T-cell (primary cell): ENCODE measurements around the gene AJUBA. TPM values are rescaled to one million over a fixed set of nuclear protein-coding genes. Genes with fewer than 3 reads are reported as not detected.
A peak's percentile ranks its signal among the peaks of the same experiment; 100 is the strongest.

Experiments
- ATAC-seq, 4 experiments: fragments of 200-7000 bp in 3 of 4; fragments of 150-1000 bp in 1 of 4; cut with Tn5 transposase; replicated peaks in 1 of 4; 1 replicate in 3 of 4; 2 replicates in 1 of 4; pipeline ENCODE4 v1.10.0; 2021; ENCODE audit warnings: moderate library complexity in 3 of 4, mild to moderate bottlenecking in 2 of 4, moderate number of reproducible peaks in 1 of 4
- CTCF ChIA-PET, 2 donors: fragments of 300-600 bp; sonication (Branson Sonifier 250); formaldehyde crosslinking; loops; one replicate each; lab custom pipeline; 2022; ENCODE audit warnings: antibody characterized with exemption in 2 of 2; lab: Charles Lee
- POLR2A ChIA-PET, 2 donors: fragments of 300-600 bp; sonication (Branson Sonifier 250); formaldehyde crosslinking; loops; one replicate each; lab custom pipeline; 2022; ENCODE audit warnings: antibody characterized with exemption in 2 of 2; lab: Charles Lee
- DNase-seq, 35 experiments: peaks; one replicate each; pipeline versions ENCODE4 v3.0.0 to v3.0.0-alpha.2; 2013 to 2023
- H3K27ac ChIP-seq: one replicate; pipeline ENCODE4 v1.5.1; 2013; ENCODE audit warnings: low read length
- H3K27me3 ChIP-seq, 2 experiments: replicated peaks in 1 of 2; 1 replicate in 1 of 2; 2 replicates in 1 of 2; pipeline versions ENCODE4 v1.6.1 to v1.7.0; 2013; ENCODE audit warnings: low read length in 1 of 2, mixed read lengths in 1 of 2; ENCODE audit not compliant: control insufficient read depth in 2 of 2, insufficient read depth in 2 of 2; ENCODE audit errors: extremely low read depth in 1 of 2
- H3K36me3 ChIP-seq, 2 donors: 1 replicate in 1 of 2; 2 replicates in 1 of 2; pipeline versions ENCODE4 v1.6.1 to v1.7.0; 2013; ENCODE audit warnings: low read length in 1 of 2; ENCODE audit not compliant: control insufficient read depth in 2 of 2, insufficient read depth in 1 of 2; ENCODE audit errors: extremely low read depth in 1 of 2
- H3K4me1 ChIP-seq, 2 experiments: 1 replicate in 1 of 2; 2 replicates in 1 of 2; pipeline versions ENCODE4 v1.6.1 to v1.7.0; 2013; ENCODE audit warnings: low read length in 2 of 2, mixed read lengths in 1 of 2; ENCODE audit not compliant: insufficient read depth in 2 of 2, control insufficient read depth in 1 of 2; ENCODE audit errors: extremely low read depth in 1 of 2
- H3K4me3 ChIP-seq, 2 donors: 1 replicate in 1 of 2; 2 replicates in 1 of 2; pipeline versions ENCODE4 v1.5.1 to v1.7.0; 2013; ENCODE audit warnings: mild to moderate bottlenecking in 2 of 2, low read length in 1 of 2, moderate library complexity in 1 of 2; ENCODE audit not compliant: control insufficient read depth in 1 of 2; ENCODE audit errors: extremely low read depth in 1 of 2
- H3K9me3 ChIP-seq: 2 replicates; pipeline ENCODE4 v1.7.0; 2013
- H3K27ac Mint-ChIP-seq, 2 donors: one replicate each; pipeline ENCODE4 v1.8.0; 2020 to 2021; ENCODE audit warnings: mild to moderate bottlenecking in 2 of 2, mixed read lengths in 2 of 2
- H3K27me3 Mint-ChIP-seq, 2 donors: one replicate each; pipeline ENCODE4 v1.8.0; 2021 to 2022; ENCODE audit warnings: mixed read lengths in 2 of 2
- H3K36me3 Mint-ChIP-seq: one replicate; pipeline ENCODE4 v1.8.0; 2021; ENCODE audit warnings: mixed read lengths
- H3K4me1 Mint-ChIP-seq, 3 donors: one replicate each; pipeline ENCODE4 v1.8.0; 2020 to 2022; ENCODE audit warnings: mixed read lengths in 3 of 3, mild to moderate bottlenecking in 1 of 3
- H3K4me3 Mint-ChIP-seq, 3 donors: one replicate each; pipeline ENCODE4 v1.8.0; 2020 to 2022; ENCODE audit warnings: mild to moderate bottlenecking in 3 of 3, mixed read lengths in 3 of 3, moderate library complexity in 3 of 3
- H3K9me3 Mint-ChIP-seq, 3 donors: one replicate each; pipeline ENCODE4 v1.8.0; 2020 to 2022; ENCODE audit warnings: mixed read lengths in 3 of 3
- WGBS: methylation state at CpG from one replicate; pipeline ENCODE4 v1.1.5; 2013; ENCODE audit warnings: missing lambda C conversion rate; ENCODE audit not compliant: insufficient coverage; 5-methylcytosine and 5-hydroxymethylcytosine counted together
- total RNA-seq, 35 experiments: library from RNA in 6 of 35; stranded (reverse) in 6 of 35; fragments of 120-200 nt in 1 of 35; gene quantifications; one replicate each; pipeline versions ENCODE4 v1.2.1 to v1.2.4 and lab custom pipeline; 2013 to 2026

Gene AJUBA
- total RNA-seq, 5 donors from 2014 or later (not counting 1 experiment from before 2014, with no cell fraction given), result 1.8 to 3.1 (median 2.4) TPM

DNA sequence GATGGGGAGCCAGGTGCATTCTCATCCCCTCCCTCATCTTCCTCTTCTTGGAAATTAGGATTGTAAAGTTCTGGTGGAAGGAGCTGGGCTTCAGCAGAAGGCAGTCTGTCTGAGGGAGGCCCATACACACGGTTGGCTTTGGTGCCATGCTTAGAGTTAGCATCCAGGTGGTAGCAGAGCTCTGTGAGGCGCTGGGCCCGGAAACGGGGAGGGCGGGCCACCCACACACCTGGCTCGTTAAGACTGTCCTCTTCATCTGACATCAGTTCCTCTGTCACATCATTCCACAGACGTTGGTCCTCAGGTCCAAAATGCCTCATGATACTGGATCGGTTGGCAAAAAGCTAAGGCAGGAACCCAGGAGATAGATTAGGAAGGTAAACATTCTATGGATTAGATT lies 4.9 kb upstream of the AJUBA start:
- no peaks in the 10 kb centered on the region for H3K9me3 Mint-ChIP-seq
- WGBS, result 87% methylated on average over 6 of the region's 8 CpGs
- H3K4me1 Mint-ChIP-seq, result peaks cover 0 to 1% (median 0%) of the 10 kb centered on the region in 3 donors
- Histone ChIP-seq H3K4me3 (no peak overlapping the region), H3K27me3 (peaks cover 0 to 5% of the 10 kb centered on the region in 2 experiments), H3K4me1 (peaks cover 0 to 13% of the 10 kb centered on the region in 2 experiments), H3K9me3 (no peaks in the 10 kb centered on the region), H3K27ac (no peak overlapping the region), H3K36me3 (peaks cover 0 to 5% of the 10 kb centered on the region in 2 donors)
- ChIA-PET CTCF (interaction anchor here (1.1 to 5.3 kb wide), 17 partner anchors 8 to 416 kb away, joined by 3 to 140 read pairs (median 9); partner anchors contain the start of genes CDH24 (in 1 of the 2) and PRMT5 (in 1 of the 2)), POLR2A (interaction anchor here (0.5 to 1.3 kb wide), 3 partner anchors 8 to 24 kb away, joined by 3 to 10 read pairs (median 5); no protein-coding TSS in a partner anchor)
- H3K27me3 Mint-ChIP-seq, result no peaks in the 10 kb centered on the region
- no peak for ATAC-seq
- peaks cover 13% of the 10 kb centered on the region for H3K36me3 Mint-ChIP-seq
- DNase-seq, result no peak
- no peak overlapping the region for H3K4me3 Mint-ChIP-seq
- H3K27ac Mint-ChIP-seq, result no peak overlapping the region

- POLR2A ChIA-PET, result interaction anchor here (0.5 to 1.3 kb wide), 7 partner anchors 9 to 160 kb away, joined by 3 to 5 read pairs (median 4); partner anchors contain the start of gene CDH24 (in 1 of the 2)
- ATAC-seq (peak; percentile 58 to 70 (median 64)), DNase-seq (peak; percentile 70 to 95 (median 84))
- CTCF ChIA-PET, result interaction anchor here (0.5 to 5.3 kb wide), 65 partner anchors 8 to 1915 kb away, joined by 3 to 140 read pairs (median 5); partner anchors contain the start of genes CDH24 (in 2 of the 2), ACIN1 (in 1 of the 2), C14orf119 (in 1 of the 2) and HAUS4 (in 1 of the 2)
- Mint-ChIP-seq H3K27ac (no peak overlapping the region), H3K4me1 (peaks cover 0 to 1% (median 0%) of the 10 kb centered on the region in 3 donors), H3K9me3 (no peaks in the 10 kb centered on the region), H3K36me3 (peaks cover 13% of the 10 kb centered on the region), H3K27me3 (no peaks in the 10 kb centered on the region), H3K4me3 (no peak overlapping the region)
- Histone ChIP-seq H3K4me1 (peaks cover 0 to 20% of the 10 kb centered on the region in 2 experiments), H3K9me3 (no peaks in the 10 kb centered on the region), H3K36me3 (peaks cover 0 to 5% of the 10 kb centered on the region in 2 donors), H3K27ac (no peak overlapping the region), H3K4me3 (no peak overlapping the region), H3K27me3 (peaks cover 0 to 12% of the 10 kb centered on the region in 2 experiments)
- WGBS, result 0% methylated on average over 2 of the region's 5 CpGs
These were observed 4.2 kb upstream of the AJUBA start for GRCh38 chr14:22986508-22987054.

- peaks cover 0 to 5% of the 10 kb centered on the region in 2 donors for H3K36me3 ChIP-seq
- peaks cover 13% of the 10 kb centered on the region for H3K36me3 Mint-ChIP-seq
- peaks cover under 1 to 26% of the 10 kb centered on the region in 2 experiments for H3K4me1 ChIP-seq
- H3K4me3 ChIP-seq, result no peak overlapping the region
- ChIA-PET CTCF (interaction anchor here (0.5 to 5.3 kb wide), 62 partner anchors 9 to 1914 kb away, joined by 3 to 140 read pairs (median 5); partner anchors contain the start of genes CDH24 (in 2 of the 2), ACIN1 (in 1 of the 2), C14orf119 (in 1 of the 2) and HAUS4 (in 1 of the 2)), POLR2A (interaction anchor here (0.5 to 1.3 kb wide), 6 partner anchors 22 to 159 kb away, joined by 3 to 4 read pairs (median 4); partner anchors contain the start of gene CDH24 (in 1 of the 2))
- H3K27ac ChIP-seq, result no peak overlapping the region
- no peaks in the 10 kb centered on the region for H3K27me3 Mint-ChIP-seq
- whole genome bisulfite sequencing, result no CpG with 5 or more reads among the region's 2 CpGs
- peaks cover 0 to 1% (median 0%) of the 10 kb centered on the region in 3 donors for H3K4me1 Mint-ChIP-seq
- H3K9me3 ChIP-seq, result no peaks in the 10 kb centered on the region
- no peak overlapping the region for H3K4me3 Mint-ChIP-seq
- peaks cover 0 to 18% of the 10 kb centered on the region in 2 experiments for H3K27me3 ChIP-seq
- H3K27ac Mint-ChIP-seq, result no peak overlapping the region
- H3K9me3 Mint-ChIP-seq, result no peaks in the 10 kb centered on the region
- DNase-seq (no peak), ATAC-seq (no peak)
These were observed 3.6 kb upstream of the AJUBA start for GRCh38 chr14:22985894-22986507.

DNA sequence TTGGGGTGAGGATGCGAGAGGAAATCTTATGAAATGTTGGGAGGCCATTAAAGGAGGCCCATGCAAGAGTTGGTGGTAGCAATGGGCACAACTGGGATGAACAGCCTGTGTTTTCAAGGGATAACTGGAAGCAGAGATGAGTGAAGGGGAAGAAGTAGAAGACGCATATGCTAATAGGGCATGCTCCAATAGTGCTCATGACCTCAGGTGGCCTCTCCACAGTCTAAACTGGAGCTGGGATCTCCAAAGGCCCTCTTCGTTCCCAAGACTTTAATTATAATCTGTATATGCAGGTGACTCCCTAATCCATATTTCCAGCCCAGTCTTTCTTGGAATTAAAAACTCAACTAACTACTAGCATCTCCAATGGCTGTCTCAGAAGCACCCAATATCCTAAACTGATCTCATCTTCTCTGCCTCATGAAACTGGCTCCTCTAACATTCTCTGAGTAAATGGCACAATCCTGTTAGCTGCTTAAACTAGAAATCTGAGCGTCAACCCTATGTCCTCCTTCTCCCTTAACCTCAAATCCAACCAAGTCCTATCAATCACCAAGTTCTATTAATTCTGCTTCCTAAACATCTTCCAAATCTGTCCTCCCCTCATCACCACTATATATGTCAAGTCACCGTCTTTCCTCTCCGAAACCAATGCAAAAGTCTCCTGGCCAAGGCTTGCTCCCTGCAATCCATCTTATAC lies 2.8 kb upstream of the AJUBA start:
- H3K27ac Mint-ChIP-seq, result no peak overlapping the region
- H3K9me3 Mint-ChIP-seq, result no peaks in the 10 kb centered on the region

DNA sequence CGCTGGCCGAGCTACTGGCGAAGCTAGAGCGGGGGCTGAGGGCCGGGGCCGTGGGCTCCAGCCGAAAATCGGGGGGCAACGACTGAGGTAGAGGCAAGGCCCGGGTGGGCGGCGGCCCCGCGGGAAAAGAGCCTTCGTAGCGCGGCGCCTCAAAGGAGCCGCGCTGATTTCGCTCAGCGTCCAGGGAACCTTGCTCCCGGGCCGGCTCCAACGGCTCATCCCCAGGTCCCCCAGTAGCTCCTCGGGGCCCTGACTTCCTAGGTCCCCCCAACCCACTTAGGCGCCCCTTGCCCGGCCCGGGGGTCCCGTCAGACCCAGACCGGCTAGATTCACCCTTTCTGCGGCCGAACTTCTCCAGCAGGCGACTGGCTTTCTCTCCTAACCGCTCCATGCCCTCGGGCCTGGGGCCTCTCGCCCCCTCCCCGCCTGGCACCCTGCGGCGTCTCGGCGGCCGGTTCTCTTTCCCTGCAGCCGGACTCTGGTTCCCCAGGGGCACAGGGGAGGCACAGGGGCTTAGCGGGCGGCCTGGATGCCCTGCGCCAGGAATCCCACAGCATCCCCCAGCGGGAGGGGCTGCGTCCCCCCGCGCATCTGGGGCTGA lies 375 bp downstream of the AJUBA start:
- Mint-ChIP-seq H3K27me3 (no peaks in the 10 kb centered on the region), H3K4me3 (peak overlapping the region in 1 of 3 donors; percentile 66), H3K27ac (no peak overlapping the region), H3K4me1 (peaks cover 9 to 11% (median 10%) of the 10 kb centered on the region in 3 donors), H3K9me3 (no peaks in the 10 kb centered on the region), H3K36me3 (no peaks in the 10 kb centered on the region)
- Histone ChIP-seq H3K4me1 (peaks cover 2 to 37% of the 10 kb centered on the region in 2 experiments), H3K9me3 (no peaks in the 10 kb centered on the region), H3K4me3 (peak overlapping the region; percentile 64 to 92), H3K27ac (no peak overlapping the region), H3K27me3 (peaks cover 0 to 22% of the 10 kb centered on the region in 2 experiments), H3K36me3 (no peaks in the 10 kb centered on the region)
- POLR2A ChIA-PET, result interaction anchor here in 1 of 2 donors (0.5 kb wide), 1 partner anchor 47 kb away, joined by 4 read pairs; no protein-coding TSS in a partner anchor
- DNase-seq (peak in 6 of 35 experiments; percentile 4 to 21 (median 14)), ATAC-seq (peak in 2 of 4 experiments; percentile 1 to 7)
- CTCF ChIA-PET, result interaction anchor here (0.7 to 2.6 kb wide), 10 partner anchors 9 to 1138 kb away, joined by 3 to 17 read pairs (median 5); partner anchors contain the start of gene PRMT5 (in 1 of the 2)
- WGBS, result 2% methylated on average over 50 of the region's 51 CpGs

More for the DNA sequence above, 2.8 kb upstream of the AJUBA start:
- WGBS, result 86% methylated on average over 3 of the region's 6 CpGs
- H3K4me1 ChIP-seq, result peaks cover 2 to 34% of the 10 kb centered on the region in 2 experiments
- DNase-seq (no peak), ATAC-seq (no peak)
- no peak overlapping the region for H3K27ac ChIP-seq
- peaks cover 0 to 5% of the 10 kb centered on the region in 2 donors for H3K36me3 ChIP-seq
- no peaks in the 10 kb centered on the region for H3K27me3 Mint-ChIP-seq
- no peak overlapping the region for H3K4me3 Mint-ChIP-seq
- H3K4me3 ChIP-seq, result no peak overlapping the region
- ChIA-PET CTCF (interaction anchor here (0.8 to 5.3 kb wide), 15 partner anchors 9 to 110 kb away, joined by 3 to 140 read pairs (median 9); partner anchors contain the start of genes ACIN1 (in 1 of the 2), C14orf119 (in 1 of the 2), CDH24 (in 1 of the 2) and HAUS4 (in 1 of the 2)), POLR2A (no interaction called here)
- peaks cover 1 to 4% (median 4%) of the 10 kb centered on the region in 3 donors for H3K4me1 Mint-ChIP-seq
- peaks cover 12% of the 10 kb centered on the region for H3K36me3 Mint-ChIP-seq
- peaks cover 0 to 22% of the 10 kb centered on the region in 2 experiments for H3K27me3 ChIP-seq
- H3K9me3 ChIP-seq, result no peaks in the 10 kb centered on the region
